ENCODE measurements around the gene RYR1. TPM values are rescaled to one million over a fixed set of nuclear protein-coding genes. Genes with fewer than 3 reads are reported as not detected.

Gene RYR1
- total and polyA plus RNA-seq, 2 of the 13 experiments (the other 11 are each of a cell fraction or from before 2014, with no cell fraction given): 0.03 TPM; not detected in 1

DNA sequence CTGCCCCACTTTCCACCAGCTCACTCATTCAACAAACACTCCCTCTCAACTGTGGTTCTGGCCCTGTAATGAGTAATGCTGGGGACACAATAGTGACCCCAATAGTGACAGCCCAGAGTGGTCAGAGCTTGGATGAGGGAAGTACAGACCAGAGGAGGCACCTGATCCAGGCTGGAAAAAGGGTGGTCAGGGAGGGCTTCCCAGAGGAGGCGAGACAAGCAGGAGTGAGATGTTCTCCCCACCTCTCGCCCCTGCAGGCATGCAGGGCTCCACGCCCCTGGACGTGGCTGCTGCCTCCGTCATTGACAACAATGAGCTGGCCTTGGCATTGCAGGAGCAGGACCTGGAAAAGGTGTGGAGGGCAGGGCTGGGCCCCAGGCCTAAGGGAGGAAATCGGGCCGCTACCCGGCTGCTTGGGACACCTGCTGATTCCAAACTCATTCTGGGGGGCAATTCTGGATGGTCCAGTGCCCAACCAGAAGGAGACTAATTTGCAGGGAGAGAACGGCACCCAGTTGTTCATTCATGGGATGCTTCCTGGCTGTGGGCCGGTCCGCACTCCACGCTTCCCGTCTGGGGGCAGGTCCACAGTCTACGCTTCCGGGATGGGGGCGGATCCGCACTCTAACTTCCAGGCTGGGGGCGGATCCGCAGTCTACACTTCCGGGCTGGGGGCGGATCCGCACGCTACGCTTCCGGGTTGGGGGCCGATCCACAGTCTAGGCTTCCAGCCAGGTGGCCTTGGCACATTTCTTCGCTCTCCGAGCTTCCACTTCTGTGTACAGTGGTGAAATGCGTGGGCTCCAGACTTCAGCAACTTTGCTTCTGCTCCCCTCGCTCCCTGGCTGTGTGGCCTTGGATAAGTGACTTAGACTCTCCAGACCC is 63.4 kb downstream of the RYR1 start:
- CTCF ChIA-PET (ENCODE audit: low intra/inter-chr PET ratio, low total read pairs): no interaction called here
- Histone ChIP-seq H2AFZ (ENCODE audit: low read length) (no peak overlapping the region), H3K4me3 (replicated peaks in 1 of 3; ENCODE audit: insufficient read depth in 1 of 3, low read depth in 2 of 3, low read length in 3 of 3) (no peak overlapping the region), H3K36me3 (replicated peaks in 1 of 2; ENCODE audit: control insufficient read depth in 1 of 2, insufficient read depth in 2 of 2, low read length in 2 of 2) (no peaks in the 10 kb centered on the region), H3K27ac (ENCODE audit: extremely low read length, insufficient read depth, low read length) (no peak overlapping the region), H3K27me3 (ENCODE audit: control insufficient read depth in 1 of 2, insufficient read depth in 2 of 2, low read length in 2 of 2) (peaks cover 4 to 22% of the 10 kb centered on the region in 2 experiments; a peak in 4 of 5 replicates), H3K79me2 (ENCODE audit: insufficient read depth, low read length) (no peaks in the 10 kb centered on the region), H3K9me3 (ENCODE audit: low read length) (no peaks in the 10 kb centered on the region), H3K9ac (ENCODE audit: insufficient read depth, low read depth, low read length) (no peak overlapping the region), H3K4me2 (ENCODE audit: low read depth, low read length) (no peak overlapping the region), H3K4me1 (ENCODE audit: insufficient read depth, low read length) (0 out of 2 replicates have a peak, but pooled peaks cover 15% of the 10 kb centered on the region), H4K20me1 (ENCODE audit: insufficient read depth, low read length) (no peaks in the 10 kb centered on the region)
- 39% methylated on average over 8 of the region's 30 CpGs for WGBS (ENCODE audit: low lambda C conversion rate)
- POLR2A ChIA-PET: no interaction called here
- peak; percentile 21; the same call in 1 of the 3 replicates for ATAC-seq
- in situ Hi-C loops (cut with HindIII; ENCODE audit: extremely low pct_ligation_motif_present, low pct_unique_long_range_greater_than_20kb): no loop called here
- TF ChIP-seq GABPB1 (CRISPR knock-in tag; IDR thresholded peaks at IDR 0.05): peak; percentile 75
- TF ChIP-seq TBX3 (IDR thresholded peaks at IDR 0.05; ENCODE audit: borderline replicate concordance): no peak
- TF ChIP-seq NR2C2 (CRISPR knock-in tag; IDR thresholded peaks at IDR 0.05; ENCODE audit: borderline replicate concordance): peak; percentile 60; the same call in 1 of the 2 replicates
- peak; percentile 52 for TF ChIP-seq GABPA (IDR thresholded peaks at IDR 0.05; ENCODE audit: low read depth, low read length)
- peak; percentile 44; the same call in 1 of the 2 replicates for TF ChIP-seq GABPA (CRISPR knock-in tag; IDR thresholded peaks at IDR 0.05; ENCODE audit: low read depth)
- TF ChIP-seq HOXA9 (CRISPR knock-in tag; IDR thresholded peaks at IDR 0.05; ENCODE audit: borderline replicate concordance): no peak
- no peak for DNase-seq (ENCODE audit: low spot score)
- no peak for FAIRE-seq
- intact Hi-C loops (cut with micrococcal nuclease; ENCODE audit: unreplicated experiment): no loop called here
- BruUV-seq (replicated peaks): no TSS peak

DNA sequence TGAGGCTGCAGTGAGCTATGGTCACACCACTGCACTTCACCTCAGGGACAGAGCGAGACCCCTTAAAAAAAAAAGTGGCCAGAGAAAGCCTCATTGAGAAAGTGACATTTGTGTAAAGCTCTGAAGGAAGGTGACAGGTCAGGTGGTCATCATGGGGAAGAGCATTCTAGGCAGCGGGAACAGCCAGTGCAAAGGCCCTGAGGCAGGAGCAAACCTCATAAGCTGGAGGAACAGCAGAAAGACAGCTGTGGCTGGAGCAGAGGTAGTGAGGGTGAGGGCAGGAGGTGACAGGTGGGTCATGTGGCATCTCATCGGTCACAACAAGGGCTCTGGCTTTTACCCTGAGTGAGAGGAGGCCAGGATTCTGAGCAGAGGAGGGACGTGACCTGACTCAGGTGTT is 64.4 kb downstream of the RYR1 start:
- no peak overlapping the region for H3K4me3 ChIP-seq (replicated peaks in 1 of 3; ENCODE audit: insufficient read depth in 1 of 3, low read depth in 2 of 3, low read length in 3 of 3)
- DNase-seq (ENCODE audit: low spot score): no peak
- H3K27ac ChIP-seq (ENCODE audit: extremely low read length, insufficient read depth, low read length): no peak overlapping the region
- intact Hi-C loops (cut with micrococcal nuclease; ENCODE audit: unreplicated experiment): no loop called here
- no peaks in the 10 kb centered on the region for H3K36me3 ChIP-seq (replicated peaks in 1 of 2; ENCODE audit: control insufficient read depth in 1 of 2, insufficient read depth in 2 of 2, low read length in 2 of 2)
- POLR2A ChIA-PET: no interaction called here
- H3K9ac ChIP-seq (ENCODE audit: insufficient read depth, low read depth, low read length): no peak overlapping the region
- CTCF ChIA-PET (ENCODE audit: low intra/inter-chr PET ratio, low total read pairs): no interaction called here
- H3K79me2 ChIP-seq (ENCODE audit: insufficient read depth, low read length): no peaks in the 10 kb centered on the region
- H3K27me3 ChIP-seq (ENCODE audit: control insufficient read depth in 1 of 2, insufficient read depth in 2 of 2, low read length in 2 of 2): peaks cover 4 to 23% of the 10 kb centered on the region in 2 experiments; a peak in 4 of 5 replicates
- H3K4me1 ChIP-seq (ENCODE audit: insufficient read depth, low read length): 0 out of 2 replicates have a peak, but pooled peaks cover 15% of the 10 kb centered on the region
- H3K9me3 ChIP-seq (ENCODE audit: low read length): no peaks in the 10 kb centered on the region
- no peak for FAIRE-seq
- no peaks in the 10 kb centered on the region for H4K20me1 ChIP-seq (ENCODE audit: insufficient read depth, low read length)
- WGBS (ENCODE audit: low lambda C conversion rate): 40% methylated on average over 4 of the region's 4 CpGs
- H2AFZ ChIP-seq (ENCODE audit: low read length): no peak overlapping the region
- no TSS peak for BruUV-seq (replicated peaks)
- no peak overlapping the region; the same call in 1 of the 2 replicates for H3K4me2 ChIP-seq (ENCODE audit: low read depth, low read length)
- in situ Hi-C loops (cut with HindIII; ENCODE audit: extremely low pct_ligation_motif_present, low pct_unique_long_range_greater_than_20kb): no loop called here
- ATAC-seq: no peak
- TF ChIP-seq ZSCAN20 (CRISPR knock-in tag; IDR thresholded peaks at IDR 0.05; ENCODE audit: borderline replicate concordance): no peak
- TF ChIP-seq TBX3 (IDR thresholded peaks at IDR 0.05; ENCODE audit: borderline replicate concordance): no peak
- no peak for TF ChIP-seq ZNF75D (CRISPR knock-in tag; IDR thresholded peaks at IDR 0.05; ENCODE audit: borderline replicate concordance)
- no peak for TF ChIP-seq ELF3 (CRISPR knock-in tag; IDR thresholded peaks at IDR 0.05)
- no peak for TF ChIP-seq MEIS1 (CRISPR knock-in tag; IDR thresholded peaks at IDR 0.05; ENCODE audit: borderline replicate concordance)
- no peak for TF ChIP-seq CENPT (CRISPR knock-in tag; IDR thresholded peaks at IDR 0.05; ENCODE audit: low read depth)
- TF ChIP-seq ZNF615 (CRISPR knock-in tag; IDR thresholded peaks at IDR 0.05; ENCODE audit: borderline replicate concordance): no peak
- TF ChIP-seq, protein P1, sequence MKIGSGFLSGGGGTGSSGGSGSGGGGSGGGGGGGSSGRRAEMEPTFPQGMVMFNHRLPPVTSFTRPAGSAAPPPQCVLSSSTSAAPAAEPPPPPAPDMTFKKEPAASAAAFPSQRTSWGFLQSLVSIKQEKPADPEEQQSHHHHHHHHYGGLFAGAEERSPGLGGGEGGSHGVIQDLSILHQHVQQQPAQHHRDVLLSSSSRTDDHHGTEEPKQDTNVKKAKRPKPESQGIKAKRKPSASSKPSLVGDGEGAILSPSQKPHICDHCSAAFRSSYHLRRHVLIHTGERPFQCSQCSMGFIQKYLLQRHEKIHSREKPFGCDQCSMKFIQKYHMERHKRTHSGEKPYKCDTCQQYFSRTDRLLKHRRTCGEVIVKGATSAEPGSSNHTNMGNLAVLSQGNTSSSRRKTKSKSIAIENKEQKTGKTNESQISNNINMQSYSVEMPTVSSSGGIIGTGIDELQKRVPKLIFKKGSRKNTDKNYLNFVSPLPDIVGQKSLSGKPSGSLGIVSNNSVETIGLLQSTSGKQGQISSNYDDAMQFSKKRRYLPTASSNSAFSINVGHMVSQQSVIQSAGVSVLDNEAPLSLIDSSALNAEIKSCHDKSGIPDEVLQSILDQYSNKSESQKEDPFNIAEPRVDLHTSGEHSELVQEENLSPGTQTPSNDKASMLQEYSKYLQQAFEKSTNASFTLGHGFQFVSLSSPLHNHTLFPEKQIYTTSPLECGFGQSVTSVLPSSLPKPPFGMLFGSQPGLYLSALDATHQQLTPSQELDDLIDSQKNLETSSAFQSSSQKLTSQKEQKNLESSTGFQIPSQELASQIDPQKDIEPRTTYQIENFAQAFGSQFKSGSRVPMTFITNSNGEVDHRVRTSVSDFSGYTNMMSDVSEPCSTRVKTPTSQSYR (CRISPR knock-in tag; IDR thresholded peaks at IDR 0.05; ENCODE audit: borderline replicate concordance): no peak
- TF ChIP-seq ZNF616 (CRISPR knock-in tag; IDR thresholded peaks at IDR 0.05; ENCODE audit: low read depth): no peak
- TF ChIP-seq PRPF4 (IDR thresholded peaks at IDR 0.05; ENCODE audit: low read depth, low read length, poor library complexity, severe bottlenecking): no peak
